AG04449 (cell line): ENCODE results near the gene SCYL3.
"Not testable (repeated sequence)": the region's sequence is repeated elsewhere in the genome, so short reads cannot be mapped to it uniquely, and the experiment has no call there.

Experiments used
- CTCF ChIA-PET: fragments of 350-600 bp; formaldehyde crosslinking; extraction: SDS; loops from one replicate; lab custom pipeline; 2021; ENCODE audit warnings: antibody characterized with exemption; lab: Yijun Ruan, JAX
- POLR2A ChIA-PET: fragments of 400-600, 350-600 bp; formaldehyde crosslinking; extraction: SDS; loops from one replicate; lab custom pipeline; 2020; ENCODE audit warnings: antibody characterized with exemption, inconsistent platforms; lab: Yijun Ruan, JAX
- DNase-seq: peaks from one replicate; pipeline ENCODE4 v3.0.0-alpha.2; 2010; ENCODE audit warnings: low read depth, low spot score
- H3K4me3 ChIP-seq: 2 replicates; pipeline ENCODE4 v1.5.1; 2011; ENCODE audit warnings: low read depth, mild to moderate bottlenecking, control low read depth, low read length
- CTCF ChIP-seq: IDR thresholded peaks from one replicate; pipeline ENCODE4 v1.5.1; 2011; ENCODE audit warnings: mild to moderate bottlenecking, moderate library complexity, low read length, control low read depth, inconsistent platforms; ENCODE audit not compliant: insufficient read depth; ENCODE audit errors: missing control alignments

The SCYL3 gene

GRCh38 chr1:169869426-169869825 lies 24.3 kb downstream of the SCYL3 start:
- POLR2A ChIA-PET, result no interaction called here
- no peak for DNase-seq
- CTCF ChIA-PET, result interaction anchor here (0.8 kb wide), 2 partner anchors 14 to 17 kb away, joined by 3 read pairs; no protein-coding TSS in a partner anchor
- no peak overlapping the region for H3K4me3 ChIP-seq
- no peak for TF ChIP-seq CTCF

GRCh38 chr1:169868978-169869377 lies 24.7 kb downstream of the SCYL3 start:
- H3K4me3 ChIP-seq, result no peak overlapping the region
- ChIA-PET CTCF (interaction anchor here (0.8 kb wide), 2 partner anchors 14 to 18 kb away, joined by 3 read pairs; no protein-coding TSS in a partner anchor), POLR2A (no interaction called here)
- TF ChIP-seq CTCF, result no peak
- no peak for DNase-seq

GRCh38 chr1:169867012-169867675 lies 26.6 kb downstream of the SCYL3 start:
- TF ChIP-seq CTCF, result no peak
- ChIA-PET POLR2A (no interaction called here), CTCF (no interaction called here)
- no peak overlapping the region for H3K4me3 ChIP-seq
- DNase-seq, result no peak

GRCh38 chr1:169866577-169866976 lies 27.1 kb downstream of the SCYL3 start:
- TF ChIP-seq CTCF, result no peak
- ChIA-PET POLR2A (interaction anchor here (0.5 kb wide), 1 partner anchor 16 kb away, joined by 4 read pairs; no protein-coding TSS in a partner anchor), CTCF (no interaction called here)
- H3K4me3 ChIP-seq, result no peak overlapping the region
- no peak for DNase-seq

GRCh38 chr1:169864531-169864930 lies 29.2 kb downstream of the SCYL3 start:
- DNase-seq, H3K4me3 ChIP-seq, POLR2A ChIA-PET, CTCF ChIA-PET: not testable (repeated sequence)

GRCh38 chr1:169860750-169861149 lies 32.9 kb downstream of the SCYL3 start:
- ChIA-PET CTCF (no interaction called here), POLR2A (no interaction called here)
- no peak for DNase-seq
- H3K4me3 ChIP-seq, result no peak overlapping the region
- no peak for TF ChIP-seq CTCF

- CTCF ChIA-PET, result no interaction called here
- no peak overlapping the region for H3K4me3 ChIP-seq
- POLR2A ChIA-PET, result no interaction called here
- no peak for DNase-seq
- TF ChIP-seq CTCF, result no peak
Observed at GRCh38 chr1:169860187-169860586, 33.5 kb downstream of the SCYL3 start.
